ENCODE measurements around the gene RNF14. TPM values are rescaled to one million over a fixed set of nuclear protein-coding genes. Genes with fewer than 3 reads are reported as not detected.

The RNF14 gene
- total RNA-seq, 2 experiments from 2014 or later: 22.2 to 26.0 TPM

- ATAC-seq (peak; percentile 72), DNase-seq (no peak)
- Mint-ChIP-seq H3K9me3 (ENCODE audit: insufficient read depth) (no peaks in the 10 kb centered on the region), H3K4me1 (ENCODE audit: low read depth) (peaks cover 80% of the 10 kb centered on the region), H3K27me3 (ENCODE audit: low read depth) (no peaks in the 10 kb centered on the region), H3K4me3 (peak overlapping the region; percentile 52), H3K36me3 (ENCODE audit: low read depth) (peaks cover 72% of the 10 kb centered on the region), H3K27ac (peak overlapping the region; percentile 92)
- ChIA-PET CTCF (interaction anchor here (0.7 to 9.2 kb wide), 12 partner anchors 9 to 315 kb away, joined by 3 to 63 read pairs (median 5); partner anchors contain the start of gene RNF14), POLR2A (interaction anchor here (0.6 to 1.7 kb wide), 9 partner anchors 9 to 136 kb away, joined by 3 to 10 read pairs (median 3); partner anchors contain the start of gene RNF14)
Observed at GRCh38 chr5:142007237-142007544, 38.3 kb downstream of the RNF14 start.

- ChIA-PET CTCF (interaction anchor here (1.2 to 12.0 kb wide), 4 partner anchors 17 to 133 kb away, joined by 3 to 257 read pairs (median 66); no protein-coding TSS in a partner anchor), POLR2A (interaction anchor here (1.0 kb wide), 2 partner anchors 40 to 87 kb away, joined by 3 to 4 read pairs; partner anchors contain the start of gene RNF14)
- Mint-ChIP-seq H3K4me3 (no peak overlapping the region), H3K9me3 (ENCODE audit: insufficient read depth) (no peaks in the 10 kb centered on the region), H3K27me3 (ENCODE audit: low read depth) (no peaks in the 10 kb centered on the region), H3K4me1 (ENCODE audit: low read depth) (peaks cover 85% of the 10 kb centered on the region), H3K27ac (no peak overlapping the region), H3K36me3 (ENCODE audit: low read depth) (peaks cover 63% of the 10 kb centered on the region)
- DNase-seq (no peak), ATAC-seq (no peak)
Observed at GRCh38 chr5:142008813-142009212, 39.9 kb downstream of the RNF14 start.

GRCh38 chr5:142009886-142010285, 41.0 kb downstream of the RNF14 start:
- ChIA-PET CTCF (interaction anchor here (1.0 to 12.0 kb wide), 7 partner anchors 15 to 327 kb away, joined by 3 to 257 read pairs (median 6); partner anchors contain the start of genes ARAP3, NDFIP1 and RNF14), POLR2A (interaction anchor here (1.0 kb wide), 1 partner anchor 41 kb away, joined by 3 read pairs; the partner anchor contains the start of gene RNF14)
- Mint-ChIP-seq H3K27ac (no peak overlapping the region), H3K27me3 (ENCODE audit: low read depth) (no peaks in the 10 kb centered on the region), H3K4me1 (ENCODE audit: low read depth) (peaks cover 86% of the 10 kb centered on the region), H3K9me3 (ENCODE audit: insufficient read depth) (no peaks in the 10 kb centered on the region), H3K36me3 (ENCODE audit: low read depth) (peaks cover 54% of the 10 kb centered on the region), H3K4me3 (no peak overlapping the region)
- ATAC-seq: no peak
- no peak for DNase-seq

- Mint-ChIP-seq H3K27me3 (ENCODE audit: low read depth) (no peaks in the 10 kb centered on the region), H3K36me3 (ENCODE audit: low read depth) (peaks cover 39% of the 10 kb centered on the region), H3K27ac (peak overlapping the region; percentile 81), H3K4me3 (peak overlapping the region; percentile 81), H3K9me3 (ENCODE audit: insufficient read depth) (no peaks in the 10 kb centered on the region), H3K4me1 (ENCODE audit: low read depth) (peaks cover 86% of the 10 kb centered on the region)
- no peak for ATAC-seq
- POLR2A ChIA-PET: interaction anchor here (0.6 to 6.1 kb wide), 6 partner anchors 7 to 117 kb away, joined by 3 to 86 read pairs (median 4); partner anchors contain the start of genes NDFIP1 and RNF14
- no peak for DNase-seq
- CTCF ChIA-PET: interaction anchor here (0.7 to 12.0 kb wide), 22 partner anchors 8 to 309 kb away, joined by 3 to 257 read pairs (median 6); partner anchors contain the start of genes NDFIP1 and RNF14
Observed at GRCh38 chr5:142011572-142012185, 42.8 kb downstream of the RNF14 start.

- Mint-ChIP-seq H3K9me3 (ENCODE audit: insufficient read depth) (no peaks in the 10 kb centered on the region), H3K36me3 (ENCODE audit: low read depth) (peaks cover 35% of the 10 kb centered on the region), H3K27ac (peak overlapping the region; percentile 81), H3K4me1 (ENCODE audit: low read depth) (peaks cover 85% of the 10 kb centered on the region), H3K27me3 (ENCODE audit: low read depth) (no peaks in the 10 kb centered on the region), H3K4me3 (peak overlapping the region; percentile 81)
- no peak for ATAC-seq
- ChIA-PET POLR2A (interaction anchor here (0.6 to 6.1 kb wide), 11 partner anchors 8 to 132 kb away, joined by 3 to 86 read pairs (median 3); partner anchors contain the start of genes NDFIP1 and RNF14), CTCF (interaction anchor here (0.7 to 12.0 kb wide), 25 partner anchors 9 to 455 kb away, joined by 3 to 257 read pairs (median 6); partner anchors contain the start of genes NDFIP1 and RNF14)
- peak; percentile 66 for DNase-seq
Observed at GRCh38 chr5:142012186-142012785, 43.4 kb downstream of the RNF14 start.

- DNase-seq (peak; percentile 74), ATAC-seq (peak; percentile 53)
- no peaks in the 10 kb centered on the region for H3K27me3 Mint-ChIP-seq (ENCODE audit: low read depth)
- peak within 1 kb of the TSS; percentile 82 for H3K4me3 Mint-ChIP-seq
- ChIA-PET POLR2A (interaction anchor here (0.6 to 6.1 kb wide), 10 partner anchors 8 to 132 kb away, joined by 3 to 86 read pairs (median 3); partner anchors contain the start of genes NDFIP1 and RNF14), CTCF (interaction anchor here (0.7 to 12.0 kb wide), 19 partner anchors 9 to 455 kb away, joined by 3 to 257 read pairs (median 9); partner anchors contain the start of genes NDFIP1 and RNF14)
- H3K36me3 Mint-ChIP-seq (ENCODE audit: low read depth): peaks cover 30% of the 10 kb centered on the region
- H3K4me1 Mint-ChIP-seq (ENCODE audit: low read depth): peaks cover 85% of the 10 kb centered on the region
- no peaks in the 10 kb centered on the region for H3K9me3 Mint-ChIP-seq (ENCODE audit: insufficient read depth)
- peak within 1 kb of the TSS; percentile 93 for H3K27ac Mint-ChIP-seq
Observed at GRCh38 chr5:142012792-142013388, 44.0 kb downstream of the RNF14 start, which contains the start of gene GNPDA1. Gene GNPDA1 (minus strand): TSS chr5:142013027. CDS start chr5:142012035, 992 bp downstream.

GRCh38 chr5:142013734-142014521, 45.0 kb downstream of the RNF14 start:
- DNase-seq (no peak), ATAC-seq (no peak)
- CTCF ChIA-PET: interaction anchor here (0.7 to 12.0 kb wide), 21 partner anchors 10 to 322 kb away, joined by 3 to 257 read pairs (median 9); partner anchors contain the start of genes NDFIP1 and RNF14
- POLR2A ChIA-PET: interaction anchor here (0.6 to 6.1 kb wide), 8 partner anchors 11 to 131 kb away, joined by 3 to 86 read pairs (median 3); partner anchors contain the start of genes NDFIP1 and RNF14
- H3K4me1 Mint-ChIP-seq (ENCODE audit: low read depth): peaks cover 86% of the 10 kb centered on the region
- no peaks in the 10 kb centered on the region for H3K27me3 Mint-ChIP-seq (ENCODE audit: low read depth)
- peak overlapping the region; percentile 93 for H3K27ac Mint-ChIP-seq
- H3K9me3 Mint-ChIP-seq (ENCODE audit: insufficient read depth): no peaks in the 10 kb centered on the region
- H3K4me3 Mint-ChIP-seq: peak overlapping the region; percentile 82
- H3K36me3 Mint-ChIP-seq (ENCODE audit: low read depth): peaks cover 21% of the 10 kb centered on the region

- H3K4me3 Mint-ChIP-seq: peak overlapping the region; percentile 44
- H3K4me1 Mint-ChIP-seq (ENCODE audit: low read depth): peaks cover 79% of the 10 kb centered on the region
- H3K9me3 Mint-ChIP-seq (ENCODE audit: insufficient read depth): peaks cover under 1% of the 10 kb centered on the region
- peak overlapping the region; percentile 90 for H3K27ac Mint-ChIP-seq
- ATAC-seq (peak; percentile 28), DNase-seq (peak; percentile 78)
- CTCF ChIA-PET: interaction anchor here (0.7 to 12.0 kb wide), 21 partner anchors 9 to 323 kb away, joined by 3 to 257 read pairs (median 13); partner anchors contain the start of genes NDFIP1 and RNF14
- no peaks in the 10 kb centered on the region for H3K27me3 Mint-ChIP-seq (ENCODE audit: low read depth)
- POLR2A ChIA-PET: interaction anchor here (1.1 to 6.1 kb wide), 9 partner anchors 8 to 128 kb away, joined by 3 to 86 read pairs (median 9); partner anchors contain the start of genes NDFIP1 and RNF14
- H3K36me3 Mint-ChIP-seq (ENCODE audit: low read depth): peaks cover 12% of the 10 kb centered on the region
Observed at GRCh38 chr5:142014911-142015584, 46.1 kb downstream of the RNF14 start.

- peaks cover 15% of the 10 kb centered on the region for H3K36me3 Mint-ChIP-seq (ENCODE audit: low read depth)
- POLR2A ChIA-PET: interaction anchor here (0.9 to 6.1 kb wide), 13 partner anchors 9 to 127 kb away, joined by 3 to 86 read pairs (median 6); partner anchors contain the start of genes NDFIP1 and RNF14
Observed at GRCh38 chr5:142015781-142016533, 47.1 kb downstream of the RNF14 start.

More at GRCh38 chr5:142015781-142016533, 47.1 kb downstream of the RNF14 start:
- CTCF ChIA-PET: interaction anchor here (0.7 to 12.0 kb wide), 21 partner anchors 8 to 324 kb away, joined by 3 to 257 read pairs (median 9); partner anchors contain the start of genes NDFIP1 and RNF14
- H3K4me1 Mint-ChIP-seq (ENCODE audit: low read depth): peaks cover 78% of the 10 kb centered on the region
- no peaks in the 10 kb centered on the region for H3K27me3 Mint-ChIP-seq (ENCODE audit: low read depth)
- H3K27ac Mint-ChIP-seq: peak overlapping the region; percentile 90
- ATAC-seq (peak; percentile 52), DNase-seq (peak; percentile 70)
- H3K9me3 Mint-ChIP-seq (ENCODE audit: insufficient read depth): peaks cover 5% of the 10 kb centered on the region
- peak overlapping the region; percentile 44 for H3K4me3 Mint-ChIP-seq
